Esophagus muscularis mucosa (tissue), 3 donors: ENCODE data around the gene PCARE.

Experiments
- POLR2AphosphoS5 ChIP-seq, 2 donors: sonication (generic); formaldehyde crosslinking; IDR thresholded peaks; one replicate each; pipeline ENCODE4 v1.6.1; 2017; ENCODE audit warnings: antibody characterized with exemption in 2 of 2
- TF ChIP-seq, protein P1 (sequence below), 3 experiments: fragments of 200-600 bp in 2 of 3; fragments of 450-650 bp in 1 of 3; sonication (generic) in 2 of 3; IDR thresholded peaks; one replicate each; pipeline ENCODE4 v1.5.1; 2017 to 2019; ENCODE audit warnings: antibody characterized with exemption in 3 of 3, mild to moderate bottlenecking in 2 of 3, moderate library complexity in 1 of 3

DNA sequence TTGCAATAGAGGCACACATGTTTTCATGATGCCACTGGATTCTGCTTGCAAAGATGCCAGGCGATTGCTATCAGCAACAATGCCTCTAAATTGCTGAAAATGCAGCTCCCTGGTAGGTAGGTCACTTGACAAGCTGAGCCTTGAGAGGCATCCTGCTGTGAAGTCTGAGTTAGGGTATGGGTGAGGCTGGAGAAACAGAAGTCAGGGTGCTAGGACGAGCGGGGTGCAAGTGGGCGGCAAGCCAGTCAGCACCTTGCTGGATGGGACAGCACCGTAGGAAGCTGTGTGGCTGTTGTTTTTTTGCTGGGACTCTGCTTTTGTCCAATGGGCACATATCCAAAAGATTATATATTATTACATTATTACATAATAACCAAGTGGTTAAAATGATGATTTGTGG is 30.4 kb upstream of the PCARE start:
- TF ChIP-seq, protein P1, sequence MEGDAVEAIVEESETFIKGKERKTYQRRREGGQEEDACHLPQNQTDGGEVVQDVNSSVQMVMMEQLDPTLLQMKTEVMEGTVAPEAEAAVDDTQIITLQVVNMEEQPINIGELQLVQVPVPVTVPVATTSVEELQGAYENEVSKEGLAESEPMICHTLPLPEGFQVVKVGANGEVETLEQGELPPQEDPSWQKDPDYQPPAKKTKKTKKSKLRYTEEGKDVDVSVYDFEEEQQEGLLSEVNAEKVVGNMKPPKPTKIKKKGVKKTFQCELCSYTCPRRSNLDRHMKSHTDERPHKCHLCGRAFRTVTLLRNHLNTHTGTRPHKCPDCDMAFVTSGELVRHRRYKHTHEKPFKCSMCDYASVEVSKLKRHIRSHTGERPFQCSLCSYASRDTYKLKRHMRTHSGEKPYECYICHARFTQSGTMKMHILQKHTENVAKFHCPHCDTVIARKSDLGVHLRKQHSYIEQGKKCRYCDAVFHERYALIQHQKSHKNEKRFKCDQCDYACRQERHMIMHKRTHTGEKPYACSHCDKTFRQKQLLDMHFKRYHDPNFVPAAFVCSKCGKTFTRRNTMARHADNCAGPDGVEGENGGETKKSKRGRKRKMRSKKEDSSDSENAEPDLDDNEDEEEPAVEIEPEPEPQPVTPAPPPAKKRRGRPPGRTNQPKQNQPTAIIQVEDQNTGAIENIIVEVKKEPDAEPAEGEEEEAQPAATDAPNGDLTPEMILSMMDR (IDR thresholded peaks at IDR 0.05): no peak
- TF ChIP-seq POLR2AphosphoS5 (IDR thresholded peaks at IDR 0.05): no peak
